Measurements from ENCODE around the gene CHRNB4.

- TF ChIP-seq CTCF (IDR thresholded peaks at IDR 0.05) (no peak), POLR2AphosphoS5 (IDR thresholded peaks at IDR 0.05) (no peak)
Measured at GRCh38 chr15:78605201-78605600, 35.8 kb downstream of the CHRNB4 start.

Data from gastroesophageal sphincter (tissue), 3 donors.